C4-2B (cell line): ENCODE results near the gene PXT1.

Source experiments
- ZFX ChIP-seq: fragments of 450-650 bp; IDR thresholded peaks from 2 replicates; pipeline ENCODE4 v1.6.1; 2017
- TF ChIP-seq, protein P1 (sequence below): fragments of 450-650 bp; conservative IDR thresholded peaks from 2 replicates; pipeline ENCODE4 v1.5.1; 2017; ENCODE audit warnings: mild to moderate bottlenecking

DNA sequence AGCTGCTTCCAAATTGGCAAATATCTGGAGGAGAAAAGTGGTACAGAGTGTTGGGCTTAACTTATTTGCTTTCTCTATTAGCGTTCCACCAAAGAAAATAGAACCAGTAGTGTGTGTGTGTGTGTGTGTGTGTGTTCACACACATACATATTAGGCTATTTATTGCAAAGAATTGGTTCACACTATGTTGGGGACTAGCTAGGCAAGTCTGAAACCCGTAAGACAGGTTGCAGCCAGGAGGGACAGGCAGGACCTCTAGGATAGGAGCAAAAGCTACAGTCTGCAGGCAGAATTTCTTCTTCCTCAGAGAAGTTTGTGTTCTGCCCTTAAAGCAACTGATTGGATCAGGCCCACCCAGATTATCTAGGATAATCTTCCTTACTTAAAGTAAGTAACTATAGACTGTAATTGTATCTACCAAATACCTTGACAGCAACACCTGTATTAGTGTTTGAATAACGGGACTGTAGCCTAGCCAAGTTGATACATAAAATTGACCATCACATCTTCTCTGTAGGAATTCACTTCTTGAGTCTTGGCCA, 12.9 kb upstream of the PXT1 start:
- TF ChIP-seq, protein P1, sequence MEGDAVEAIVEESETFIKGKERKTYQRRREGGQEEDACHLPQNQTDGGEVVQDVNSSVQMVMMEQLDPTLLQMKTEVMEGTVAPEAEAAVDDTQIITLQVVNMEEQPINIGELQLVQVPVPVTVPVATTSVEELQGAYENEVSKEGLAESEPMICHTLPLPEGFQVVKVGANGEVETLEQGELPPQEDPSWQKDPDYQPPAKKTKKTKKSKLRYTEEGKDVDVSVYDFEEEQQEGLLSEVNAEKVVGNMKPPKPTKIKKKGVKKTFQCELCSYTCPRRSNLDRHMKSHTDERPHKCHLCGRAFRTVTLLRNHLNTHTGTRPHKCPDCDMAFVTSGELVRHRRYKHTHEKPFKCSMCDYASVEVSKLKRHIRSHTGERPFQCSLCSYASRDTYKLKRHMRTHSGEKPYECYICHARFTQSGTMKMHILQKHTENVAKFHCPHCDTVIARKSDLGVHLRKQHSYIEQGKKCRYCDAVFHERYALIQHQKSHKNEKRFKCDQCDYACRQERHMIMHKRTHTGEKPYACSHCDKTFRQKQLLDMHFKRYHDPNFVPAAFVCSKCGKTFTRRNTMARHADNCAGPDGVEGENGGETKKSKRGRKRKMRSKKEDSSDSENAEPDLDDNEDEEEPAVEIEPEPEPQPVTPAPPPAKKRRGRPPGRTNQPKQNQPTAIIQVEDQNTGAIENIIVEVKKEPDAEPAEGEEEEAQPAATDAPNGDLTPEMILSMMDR, result no peak
- TF ChIP-seq ZFX, result no peak
